MM.1S (cell line): Measurements from ENCODE around the gene TRAPPC4.

Source experiments
- DNase-seq: peaks from one replicate; pipeline ENCODE4 v3.0.0-alpha.2; 2015
- H2AFZ ChIP-seq: fragments of 300-600 bp; sonication (generic); 2 replicates; pipeline ENCODE4 v1.6.0; 2016; ENCODE audit warnings: antibody characterized with exemption, low read length
- H3F3A ChIP-seq: fragments of 300-600 bp; sonication (generic); 2 replicates; pipeline ENCODE4 v1.6.1; 2016; ENCODE audit warnings: mild to moderate bottlenecking, antibody characterized with exemption, low read length, moderate library complexity, mixed read lengths; ENCODE audit not compliant: insufficient read depth
- H3K27ac ChIP-seq: fragments of 300-600 bp; sonication (generic); 2 replicates; pipeline ENCODE4 v1.5.1; 2016; ENCODE audit warnings: mild to moderate bottlenecking, low read length
- H3K27me3 ChIP-seq: fragments of 300-600 bp; sonication (generic); replicated peaks from 2 replicates; pipeline ENCODE4 v1.6.0; 2016; ENCODE audit warnings: low read length; ENCODE audit not compliant: insufficient read depth
- H3K36me3 ChIP-seq: fragments of 300-600 bp; sonication (generic); replicated peaks from 2 replicates; pipeline ENCODE4 v1.6.1; 2016; ENCODE audit warnings: mild to moderate bottlenecking, low read length, mixed read lengths; ENCODE audit not compliant: insufficient read depth
- H3K4me1 ChIP-seq: fragments of 300-600 bp; sonication (generic); 2 replicates; pipeline ENCODE4 v1.6.1; 2016; ENCODE audit warnings: low read length, mixed read lengths
- H3K4me2 ChIP-seq: fragments of 300-600 bp; sonication (generic); 2 replicates; pipeline ENCODE4 v1.6.0; 2016; ENCODE audit warnings: low read depth, low read length
- H3K4me3 ChIP-seq: fragments of 300-600 bp; sonication (generic); 2 replicates; pipeline ENCODE4 v1.5.1; 2016; ENCODE audit warnings: low read length, mixed read lengths
- H3K79me2 ChIP-seq: fragments of 300-600 bp; sonication (generic); 2 replicates; pipeline ENCODE4 v1.6.1; 2016; ENCODE audit warnings: mixed run types, low read length, mixed read lengths
- H3K9ac ChIP-seq: fragments of 300-600 bp; sonication (generic); 2 replicates; pipeline ENCODE4 v1.6.1; 2016; ENCODE audit warnings: low read length, mixed read lengths
- H3K9me2 ChIP-seq: fragments of 300-600 bp; sonication (generic); replicated peaks from 2 replicates; pipeline ENCODE4 v1.6.1; 2016; ENCODE audit warnings: mild to moderate bottlenecking, low read length, mixed read lengths; ENCODE audit not compliant: insufficient read depth
- H3K9me3 ChIP-seq: fragments of 300-600 bp; sonication (generic); replicated peaks from 2 replicates; pipeline ENCODE4 v1.6.1; 2016; ENCODE audit warnings: mild to moderate bottlenecking, low read length, mixed read lengths; ENCODE audit not compliant: insufficient read depth
- H4K20me1 ChIP-seq: fragments of 300-600 bp; sonication (generic); 2 replicates; pipeline ENCODE4 v1.6.1; 2016; ENCODE audit warnings: mild to moderate bottlenecking, low read length, moderate library complexity, mixed read lengths; ENCODE audit not compliant: insufficient read depth
- CTCF ChIP-seq: fragments of 300-600 bp; sonication (generic); IDR thresholded peaks from 2 replicates; pipeline ENCODE4 v1.5.1; 2016; ENCODE audit warnings: antibody characterized with exemption, low read length, mixed read lengths
- EZH2 ChIP-seq: fragments of 300-600 bp; sonication (generic); optimal IDR thresholded peaks from 2 replicates; pipeline ENCODE3; 2017; ENCODE audit warnings: low read depth, mild to moderate bottlenecking, antibody characterized with exemption, low read length, mixed read lengths
- EZH2phosphoT487 ChIP-seq: fragments of 300-600 bp; sonication (generic); IDR thresholded peaks from 2 replicates; pipeline ENCODE4 v1.6.1; 2018; ENCODE audit warnings: antibody characterized with exemption, low read length

Gene TRAPPC4

GRCh38 chr11:119024430-119025098, 6.0 kb downstream of the TRAPPC4 start:
- Histone ChIP-seq H3K27me3 (no peaks in the 10 kb centered on the region), H3K4me2 (no peak overlapping the region), H3F3A (peaks cover 39% of the 10 kb centered on the region), H3K79me2 (peaks cover 92% of the 10 kb centered on the region), H3K36me3 (no peaks in the 10 kb centered on the region), H2AFZ (no peak overlapping the region), H4K20me1 (0 out of 2 replicates have a peak, but pooled peaks cover 3% of the 10 kb centered on the region), H3K9ac (no peak overlapping the region), H3K9me2 (no peaks in the 10 kb centered on the region), H3K4me3 (no peak overlapping the region), H3K9me3 (no peaks in the 10 kb centered on the region), H3K27ac (peak overlapping the region; percentile 92; the same call in 1 of the 2 replicates), H3K4me1 (peaks cover 63% of the 10 kb centered on the region)
- TF ChIP-seq EZH2 (no peak), CTCF (no peak), EZH2phosphoT487 (no peak)
- DNase-seq, result no peak

- Histone ChIP-seq H3K4me3 (no peak overlapping the region), H3K79me2 (peaks cover 92% of the 10 kb centered on the region), H2AFZ (no peak overlapping the region), H3K4me1 (peaks cover 59% of the 10 kb centered on the region), H3K27me3 (no peaks in the 10 kb centered on the region), H4K20me1 (0 out of 2 replicates have a peak, but pooled peaks cover 3% of the 10 kb centered on the region), H3K27ac (no peak overlapping the region), H3K4me2 (no peak overlapping the region), H3K36me3 (no peaks in the 10 kb centered on the region), H3K9me2 (no peaks in the 10 kb centered on the region), H3K9me3 (no peaks in the 10 kb centered on the region), H3F3A (peaks cover 44% of the 10 kb centered on the region), H3K9ac (no peak overlapping the region)
- no peak for TF ChIP-seq EZH2
- no peak for TF ChIP-seq EZH2phosphoT487
- no peak for TF ChIP-seq CTCF
- no peak for DNase-seq
These were observed 6.5 kb downstream of the TRAPPC4 start for GRCh38 chr11:119025099-119025473.

DNA sequence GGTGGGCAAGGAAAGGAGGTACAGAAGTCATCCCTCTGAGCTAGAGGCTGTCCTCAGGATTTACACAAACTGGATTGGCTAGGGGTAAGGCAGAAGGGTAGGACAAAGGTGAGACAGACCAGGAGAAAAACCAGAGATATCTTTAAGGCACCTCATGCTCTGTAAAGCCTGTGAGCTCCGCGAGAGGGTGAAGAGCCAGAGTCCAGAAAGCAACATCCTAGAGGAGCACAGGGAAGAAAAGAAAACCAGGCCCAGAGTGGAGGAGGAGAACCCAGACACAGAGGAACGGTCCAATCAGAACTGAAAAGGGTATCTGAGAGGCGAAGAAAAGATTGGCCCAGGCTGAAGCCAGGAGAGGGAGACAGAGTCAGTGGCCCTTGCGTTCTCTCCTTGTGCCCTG, 7.0 kb downstream of the TRAPPC4 start:
- H3K36me3 ChIP-seq, result no peaks in the 10 kb centered on the region
- no peak overlapping the region for H3K27ac ChIP-seq
- peaks cover 92% of the 10 kb centered on the region for H3K79me2 ChIP-seq

More for the DNA sequence above, 7.0 kb downstream of the TRAPPC4 start:
- no peaks in the 10 kb centered on the region for H3K9me3 ChIP-seq
- no peak overlapping the region for H3K4me3 ChIP-seq
- TF ChIP-seq EZH2 (no peak), EZH2phosphoT487 (no peak), CTCF (no peak)
- H3K9ac ChIP-seq, result no peak overlapping the region
- no peak for DNase-seq
- peaks cover 56% of the 10 kb centered on the region for H3K4me1 ChIP-seq
- peaks cover 45% of the 10 kb centered on the region for H3F3A ChIP-seq
- 0 out of 2 replicates have a peak, but pooled peaks cover 3% of the 10 kb centered on the region for H4K20me1 ChIP-seq
- H3K4me2 ChIP-seq, result no peak overlapping the region
- no peaks in the 10 kb centered on the region for H3K9me2 ChIP-seq
- H3K27me3 ChIP-seq, result no peaks in the 10 kb centered on the region
- H2AFZ ChIP-seq, result no peak overlapping the region
